ENCODE measurements around the gene UBA6. TPM values are rescaled to one million over a fixed set of nuclear protein-coding genes. Genes with fewer than 3 reads are reported as not detected.

UBA6 gene
- total and polyA plus RNA-seq, 2 of the 4 experiments (the other 2 are of a cell fraction), result 29.2 to 268 TPM

DNA sequence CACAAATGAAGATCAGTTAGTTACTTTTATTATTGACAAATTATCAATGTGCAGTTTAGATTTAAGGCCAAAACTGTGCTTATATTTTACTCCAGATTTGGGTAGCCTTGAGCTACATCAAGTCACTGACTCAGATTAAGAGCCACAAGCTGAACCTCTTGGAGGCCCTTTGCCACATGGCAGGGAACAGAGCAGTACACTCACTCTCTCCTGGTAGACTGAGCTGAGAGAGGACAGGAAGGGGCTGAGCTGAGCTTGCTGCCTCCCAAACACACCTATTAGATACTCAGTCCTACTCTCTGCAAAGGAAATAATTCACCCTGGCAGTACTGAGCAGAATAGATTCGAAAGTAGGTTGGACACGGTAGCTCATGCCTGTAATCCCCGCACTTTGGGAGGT, 134.6 kb downstream of the UBA6 start:
- in situ Hi-C loops (cut with MboI; ENCODE audit: low sequenced_read_pairs) (no loop called here), intact Hi-C loops (cut with micrococcal nuclease) (no loop called here), dilution Hi-C loops (cut with HindIII; ENCODE audit: low sequenced_read_pairs, unreplicated experiment) (no loop called here)
- no peak overlapping the region for H2BK20ac ChIP-seq (ENCODE audit: low read depth, low read length)
- H3K4me3 ChIP-seq (ENCODE audit: insufficient read depth, low read depth, low read length), result no peak overlapping the region
- no peak overlapping the region for H2AK5ac ChIP-seq (ENCODE audit: low read depth, low read length)
- H3K23ac ChIP-seq (ENCODE audit: low read depth, low read length), result no peak overlapping the region
- H3K9me1 ChIP-seq (ENCODE audit: insufficient read depth, low read length), result no peaks in the 10 kb centered on the region
- BruUV-seq (replicated peaks), result no TSS peak
- H2BK120ac ChIP-seq (ENCODE audit: low read depth, low read length), result no peak overlapping the region
- ChIA-PET CTCF (no interaction called here), POLR2A (ENCODE audit: unreplicated experiment) (no interaction called here)
- H3K4me2 ChIP-seq (ENCODE audit: low read depth, low read length), result no peak overlapping the region
- H4K20me1 ChIP-seq (ENCODE audit: insufficient read depth, low read length), result no peaks in the 10 kb centered on the region
- H4K5ac ChIP-seq (ENCODE audit: low read depth, low read length), result no peak overlapping the region
- H3K18ac ChIP-seq (ENCODE audit: low read depth, low read length), result no peak overlapping the region
- ATAC-seq (ENCODE audit: low read depth) (no peak), DNase-seq (no peak)
- no peak overlapping the region for H2AK9ac ChIP-seq (replicated peaks; ENCODE audit: low read depth, low read length, poor library complexity)
- no peaks in the 10 kb centered on the region for H3K4me1 ChIP-seq (ENCODE audit: control insufficient read depth, insufficient read depth, low read length)
- no peak overlapping the region for H3K9ac ChIP-seq (ENCODE audit: low read depth, low read length)
- no peaks in the 10 kb centered on the region for H3K79me1 ChIP-seq (ENCODE audit: low read depth in 1 of 2, low read length in 2 of 2)
- H4K8ac ChIP-seq (ENCODE audit: low read depth in 2 of 2, low read length in 2 of 2), result no peak overlapping the region
- no peaks in the 10 kb centered on the region for H3K9me3 ChIP-seq (ENCODE audit: control insufficient read depth, insufficient read depth, low read length)
- no peak overlapping the region for H3K4ac ChIP-seq (ENCODE audit: low read depth, low read length)
- no peak overlapping the region for H4K91ac ChIP-seq (ENCODE audit: insufficient read depth, low read depth, low read length)
- no peaks in the 10 kb centered on the region for H3K27me3 ChIP-seq (ENCODE audit: control insufficient read depth, insufficient read depth, low read length)
- no peak overlapping the region for H3K27ac ChIP-seq (ENCODE audit: insufficient read depth, low read length)
- no CpG with 5 or more reads among the region's 3 CpGs for WGBS, 2 experiments (ENCODE audit: extremely low coverage in 2 of 2, insufficient read length in 1 of 2)
- no peak overlapping the region for H2BK5ac ChIP-seq (ENCODE audit: low read depth, low read length, poor library complexity, severe bottlenecking)
- no peak overlapping the region for H2BK15ac ChIP-seq (ENCODE audit: low read depth, low read length)
- H3K36me3 ChIP-seq (ENCODE audit: control insufficient read depth, insufficient read depth, low read length), result no peaks in the 10 kb centered on the region
- no peak overlapping the region for H3K14ac ChIP-seq (replicated peaks; ENCODE audit: low read depth, low read length)
- TF ChIP-seq MXI1 (IDR thresholded peaks at IDR 0.05; ENCODE audit: borderline replicate concordance, low read depth, low read length) (no peak), NFE2L2 (IDR thresholded peaks at IDR 0.05; ENCODE audit: low read depth, low read length) (no peak), RAD21 (IDR thresholded peaks at IDR 0.05; ENCODE audit: low read length) (no peak)
- no peak overlapping the region for H2AFZ ChIP-seq (replicated peaks; ENCODE audit: low read length, poor library complexity)
- no peak overlapping the region for H3K56ac ChIP-seq (ENCODE audit: extremely low read depth, insufficient read depth, low read length)
